Immature natural killer cell (primary cell): Measurements from ENCODE around the gene MBD4. TPM values are rescaled to one million over a fixed set of nuclear protein-coding genes. Genes with fewer than 3 reads are reported as not detected.
A peak's percentile ranks its signal among the peaks of the same experiment; 100 is the strongest.
"Not testable (repeated sequence)": the region's sequence is repeated elsewhere in the genome, so short reads cannot be mapped to it uniquely, and the experiment has no call there.

Experiments
- DNase-seq, 3 donors: peaks; one replicate each; pipeline ENCODE4 v3.0.0; 2022; ENCODE audit warnings: mixed read lengths in 1 of 3
- H3K27ac Mint-ChIP-seq, 6 donors: one replicate each; pipeline ENCODE4 v1.8.0; 2020; ENCODE audit warnings: mixed read lengths in 6 of 6, mild to moderate bottlenecking in 5 of 6, inconsistent platforms in 4 of 6, moderate library complexity in 3 of 6
- H3K27me3 Mint-ChIP-seq, 3 donors: one replicate each; pipeline ENCODE4 v1.8.0; 2020 to 2021; ENCODE audit warnings: low read depth in 3 of 3, mild to moderate bottlenecking in 3 of 3, mixed read lengths in 3 of 3, moderate library complexity in 3 of 3, inconsistent platforms in 1 of 3
- H3K36me3 Mint-ChIP-seq, 3 donors: one replicate each; pipeline ENCODE4 v1.8.0; 2020; ENCODE audit warnings: mixed read lengths in 3 of 3, inconsistent platforms in 2 of 3, mild to moderate bottlenecking in 2 of 3
- H3K4me1 Mint-ChIP-seq, 2 donors: one replicate each; pipeline ENCODE4 v1.8.0; 2020; ENCODE audit warnings: inconsistent platforms in 2 of 2, mild to moderate bottlenecking in 2 of 2, mixed read lengths in 2 of 2, moderate library complexity in 1 of 2
- H3K4me3 Mint-ChIP-seq, 5 donors: one replicate each; pipeline ENCODE4 v1.8.0; 2020; ENCODE audit warnings: mild to moderate bottlenecking in 5 of 5, mixed read lengths in 5 of 5, inconsistent platforms in 3 of 5, moderate library complexity in 3 of 5
- H3K9me3 Mint-ChIP-seq, 6 donors: one replicate each; pipeline ENCODE4 v1.8.0; 2020; ENCODE audit warnings: mild to moderate bottlenecking in 6 of 6, mixed read lengths in 6 of 6, inconsistent platforms in 4 of 6, moderate library complexity in 3 of 6
- polyA plus RNA-seq, 3 donors: library from polyadenylated mRNA; unstranded; fragments of 300-500 nt; fragmentation: Illumina TruSeq; gene quantifications; one replicate each; pipeline ENCODE4 v1.2.3, GENCODE V29; 2021

MBD4 gene
- polyA plus RNA-seq = 10 to 100 TPM; 26.5 to 36.0 (median 29.2) TPM

- H3K4me1 Mint-ChIP-seq = peaks cover 47 to 75% of the 10 kb centered on the region in 2 donors
- peak; percentile 99 for DNase-seq
- H3K27me3 Mint-ChIP-seq = peaks cover 6 to 10% (median 6%) of the 10 kb centered on the region in 3 donors
- peak within 1 kb of the TSS; percentile 92 to 98 (median 96) for H3K4me3 Mint-ChIP-seq
- no peaks in the 10 kb centered on the region for H3K9me3 Mint-ChIP-seq
- peak within 1 kb of the TSS; percentile 91 to 99 (median 98) for H3K27ac Mint-ChIP-seq
- peaks cover 6 to 25% (median 16%) of the 10 kb centered on the region in 3 donors for H3K36me3 Mint-ChIP-seq
These were observed at the start of gene MBD4, which contains the start of gene IFT122 for GRCh38 chr3:129439817-129440617. MBD4 (minus strand) TSS chr3:129439948; CDS start chr3:129439833, 115 bp downstream. IFT122 (plus strand) TSS chr3:129440224; CDS start chr3:129440331, 107 bp downstream.

DNA sequence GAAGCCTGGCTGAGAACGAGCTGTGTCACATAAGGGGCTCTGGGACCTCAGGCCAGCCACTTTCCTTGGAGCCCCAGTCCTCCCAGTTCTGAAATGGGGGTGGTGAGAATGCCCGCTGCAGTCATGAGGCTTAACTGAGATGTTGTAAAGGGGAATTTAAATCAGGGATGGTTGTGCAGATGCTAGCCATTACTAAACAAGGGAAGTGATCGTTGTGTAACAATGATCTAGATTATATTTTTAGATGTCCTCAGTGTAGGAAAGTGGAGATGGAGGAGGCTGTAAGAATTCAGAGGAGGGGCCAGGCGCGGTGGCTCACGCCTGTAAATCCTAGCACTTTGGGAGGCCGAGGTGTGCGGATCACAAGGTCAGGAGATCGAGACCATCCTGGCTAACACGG is 49.5 kb upstream of the MBD4 start:
- H3K4me3 Mint-ChIP-seq, H3K27me3 Mint-ChIP-seq, H3K9me3 Mint-ChIP-seq, H3K4me1 Mint-ChIP-seq, DNase-seq, H3K27ac Mint-ChIP-seq: not testable (repeated sequence)
- peaks cover 4 to 39% (median 20%) of the 10 kb centered on the region in 3 donors for H3K36me3 Mint-ChIP-seq

DNA sequence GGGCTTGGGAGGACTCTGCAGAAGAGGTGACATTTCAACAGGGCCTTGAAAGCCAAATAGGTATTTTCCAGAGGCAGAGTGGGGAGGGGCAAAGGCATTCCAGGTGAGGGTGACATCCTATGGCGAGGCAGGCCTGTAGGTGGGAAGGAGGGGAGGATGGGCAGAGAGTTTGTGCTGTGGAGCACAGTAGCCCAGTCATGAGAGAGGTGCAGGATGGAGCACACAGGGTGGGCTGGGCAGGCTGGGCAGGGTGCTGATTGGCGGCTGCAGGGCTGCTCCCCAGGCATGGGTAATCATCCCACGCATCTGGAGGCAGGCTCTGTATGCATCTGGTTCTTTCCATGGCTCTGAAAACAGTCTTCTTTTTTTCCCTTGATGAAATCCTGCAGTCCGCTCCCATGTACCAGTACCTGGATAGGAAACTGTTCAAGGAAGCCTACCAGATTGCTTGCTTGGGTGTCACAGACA is 48.2 kb upstream of the MBD4 start:
- not testable (repeated sequence) for H3K4me1 Mint-ChIP-seq, H3K4me3 Mint-ChIP-seq, DNase-seq, H3K27ac Mint-ChIP-seq, H3K9me3 Mint-ChIP-seq, H3K27me3 Mint-ChIP-seq
- H3K36me3 Mint-ChIP-seq = peaks cover 6 to 32% (median 20%) of the 10 kb centered on the region in 3 donors

DNA sequence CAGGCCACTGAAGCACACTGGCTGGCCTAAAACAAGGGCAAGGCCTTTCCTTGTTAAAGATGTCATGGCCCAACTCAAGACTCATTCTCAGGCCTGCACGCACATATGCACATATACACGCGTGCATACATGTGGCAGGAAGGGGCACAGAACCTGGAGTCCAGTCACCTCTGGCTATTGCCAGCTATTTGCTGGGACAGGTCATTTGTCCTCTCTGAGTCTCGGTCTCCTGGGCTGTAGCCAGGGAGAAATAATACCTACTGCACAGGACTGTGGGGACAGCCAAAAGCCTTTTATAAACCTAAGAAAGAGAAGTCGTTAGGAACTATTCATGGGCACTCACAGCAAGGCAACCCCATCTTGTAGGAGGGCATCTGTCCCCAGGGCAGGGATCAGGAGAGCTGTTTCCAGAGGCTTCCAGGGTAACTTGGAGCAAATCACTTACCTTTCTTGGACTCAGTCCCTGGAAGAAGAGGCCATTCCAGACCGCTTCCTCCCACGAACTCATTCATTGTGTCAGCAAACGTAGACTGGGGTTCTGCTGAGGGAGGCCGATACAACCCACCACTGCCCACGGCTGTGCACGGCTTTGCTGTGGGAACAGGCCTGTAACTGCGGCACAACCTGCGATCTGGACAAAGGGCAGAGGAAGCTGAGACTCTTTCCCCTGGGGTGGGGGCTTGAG is 47.6 kb upstream of the MBD4 start:
- Mint-ChIP-seq H3K27ac (no peak overlapping the region), H3K4me1 (peaks cover 4 to 6% of the 10 kb centered on the region in 2 donors), H3K36me3 (peaks cover 8 to 33% (median 20%) of the 10 kb centered on the region in 3 donors), H3K9me3 (no peaks in the 10 kb centered on the region), H3K27me3 (peaks cover 0 to 3% (median 2%) of the 10 kb centered on the region in 3 donors), H3K4me3 (no peak overlapping the region)
- DNase-seq = no peak

DNA sequence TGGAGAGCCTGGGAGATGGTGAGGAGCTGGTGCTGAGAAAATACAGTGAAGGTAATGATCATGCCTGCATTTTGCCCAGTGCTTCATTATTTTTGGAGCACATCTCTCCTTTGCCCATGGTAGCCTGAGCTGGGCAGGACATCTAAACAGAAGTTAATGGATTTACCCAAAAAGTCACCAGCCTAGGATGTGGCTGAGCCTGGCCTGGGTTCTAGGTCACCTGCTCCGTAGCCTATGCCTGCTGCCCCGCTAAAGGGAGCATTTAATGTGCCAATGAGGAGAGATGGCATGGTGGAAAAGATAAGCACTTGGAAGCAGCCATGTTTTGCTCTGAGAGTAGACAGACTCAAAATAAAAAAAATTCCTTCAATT is 46.9 kb upstream of the MBD4 start:
- no peak overlapping the region for H3K4me3 Mint-ChIP-seq
- H3K9me3 Mint-ChIP-seq = no peaks in the 10 kb centered on the region
- H3K27ac Mint-ChIP-seq = no peak overlapping the region
- peaks cover 6 to 32% (median 25%) of the 10 kb centered on the region in 3 donors for H3K36me3 Mint-ChIP-seq
- H3K27me3 Mint-ChIP-seq = peaks cover 0 to 3% (median 2%) of the 10 kb centered on the region in 3 donors
- peaks cover 4 to 6% of the 10 kb centered on the region in 2 donors for H3K4me1 Mint-ChIP-seq
- DNase-seq = no peak

DNA sequence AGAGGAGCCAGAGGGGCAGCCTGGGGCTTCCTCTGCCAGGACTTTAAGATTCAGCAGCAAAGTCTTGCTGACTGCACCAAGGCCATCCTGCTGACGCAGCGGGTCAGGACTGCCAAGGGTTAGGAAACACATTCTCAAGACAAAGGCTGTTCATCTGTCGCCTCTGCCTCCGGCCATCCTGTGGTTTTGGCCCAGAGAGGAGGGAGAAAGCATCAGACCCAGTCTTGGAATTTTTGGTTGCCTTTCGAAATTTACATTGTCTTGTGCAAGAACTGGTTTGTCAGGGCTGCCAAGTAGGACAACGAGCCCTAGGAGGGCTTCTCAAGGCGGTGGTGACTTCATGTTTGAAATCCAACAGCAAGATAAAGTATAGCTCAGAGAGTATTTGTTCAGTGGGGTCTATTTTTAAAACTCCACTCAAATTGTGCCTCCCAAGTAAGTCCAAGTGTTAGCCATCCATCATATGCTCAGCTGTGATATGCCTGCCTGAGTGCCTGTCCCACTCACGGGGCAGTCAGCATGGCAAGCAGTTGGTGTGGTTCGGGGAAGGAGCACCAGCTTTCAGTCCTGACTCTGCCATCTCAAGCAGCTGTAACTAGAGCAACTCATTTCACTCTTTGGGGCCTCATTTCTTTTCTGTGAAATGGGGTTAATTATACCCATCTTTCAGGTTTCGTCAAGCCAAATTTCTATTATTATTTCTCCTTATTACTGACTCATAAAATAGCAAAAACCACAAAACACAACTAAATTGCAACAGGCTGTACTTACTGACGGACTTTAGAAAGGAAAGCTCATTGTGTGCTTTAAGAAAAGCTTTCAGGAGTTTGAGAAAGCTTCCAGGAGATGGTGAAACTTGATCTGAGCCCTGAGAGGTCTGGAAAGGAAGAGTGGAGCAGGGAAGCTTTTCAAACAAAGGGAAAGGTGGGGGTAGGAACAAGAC is 46.2 kb upstream of the MBD4 start:
- no peak for DNase-seq
- peaks cover 6 to 31% (median 25%) of the 10 kb centered on the region in 3 donors for H3K36me3 Mint-ChIP-seq
- no peak overlapping the region for H3K4me3 Mint-ChIP-seq
- no peaks in the 10 kb centered on the region for H3K9me3 Mint-ChIP-seq
- no peak overlapping the region for H3K27ac Mint-ChIP-seq
- H3K27me3 Mint-ChIP-seq = peaks cover 0 to 2% (median 0%) of the 10 kb centered on the region in 3 donors
- peaks cover 4 to 6% of the 10 kb centered on the region in 2 donors for H3K4me1 Mint-ChIP-seq

- not testable (repeated sequence) for H3K4me1 Mint-ChIP-seq, H3K27ac Mint-ChIP-seq, H3K27me3 Mint-ChIP-seq, H3K9me3 Mint-ChIP-seq, DNase-seq, H3K4me3 Mint-ChIP-seq
- H3K36me3 Mint-ChIP-seq = peaks cover 9 to 34% (median 30%) of the 10 kb centered on the region in 3 donors
These were observed 45.4 kb upstream of the MBD4 start for GRCh38 chr3:129485146-129485545.

DNA sequence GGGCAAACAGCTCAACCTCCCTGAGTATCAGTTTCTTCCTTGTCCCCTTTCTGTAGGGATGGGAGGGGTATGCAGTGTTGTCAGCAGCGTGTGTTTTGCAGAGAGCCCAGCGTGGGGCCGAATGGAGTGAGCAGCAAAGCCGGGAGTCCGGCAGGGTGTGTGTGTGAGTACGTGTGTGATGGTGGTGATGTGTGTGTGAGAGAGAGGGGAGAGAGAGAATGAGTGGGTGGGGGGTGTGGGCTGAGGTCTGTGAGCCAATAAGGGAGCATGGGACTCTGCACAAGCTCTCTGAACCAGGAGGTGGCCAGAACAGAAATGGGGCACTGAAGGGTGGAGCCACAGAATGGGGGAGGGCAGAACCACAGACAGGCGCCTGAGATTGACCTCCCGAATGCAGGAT is 44.1 kb upstream of the MBD4 start:
- H3K9me3 Mint-ChIP-seq = no peaks in the 10 kb centered on the region
- no peak for DNase-seq
- no peak overlapping the region for H3K27ac Mint-ChIP-seq
- H3K27me3 Mint-ChIP-seq = no peaks in the 10 kb centered on the region
- H3K36me3 Mint-ChIP-seq = peaks cover 18 to 39% (median 28%) of the 10 kb centered on the region in 3 donors
- H3K4me3 Mint-ChIP-seq = no peak overlapping the region
- H3K4me1 Mint-ChIP-seq = no peaks in the 10 kb centered on the region

DNA sequence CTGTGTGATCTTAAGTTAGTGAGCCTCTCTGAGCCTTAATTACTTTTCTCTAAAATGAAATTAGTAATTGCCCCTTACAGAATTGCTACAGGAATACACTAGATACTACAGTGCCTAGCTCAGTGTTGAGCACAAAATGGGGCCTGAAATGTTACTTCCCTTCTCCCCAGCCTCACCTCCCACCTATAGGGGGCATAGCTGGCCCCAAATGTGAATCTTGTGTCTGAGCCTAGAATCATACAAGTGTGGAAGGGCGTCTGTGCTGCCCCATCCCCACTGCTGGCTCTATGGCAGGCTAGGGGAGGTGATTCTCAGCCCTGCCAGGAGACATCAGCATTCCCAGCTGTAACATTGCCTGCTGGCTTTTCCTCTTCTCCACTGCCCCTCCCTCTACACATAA is 43.0 kb upstream of the MBD4 start:
- Mint-ChIP-seq H3K4me1 (no peaks in the 10 kb centered on the region), H3K4me3 (no peak overlapping the region), H3K27me3 (no peaks in the 10 kb centered on the region), H3K27ac (no peak overlapping the region), H3K9me3 (no peaks in the 10 kb centered on the region), H3K36me3 (peaks cover 18 to 43% (median 28%) of the 10 kb centered on the region in 3 donors)
- DNase-seq = no peak

DNA sequence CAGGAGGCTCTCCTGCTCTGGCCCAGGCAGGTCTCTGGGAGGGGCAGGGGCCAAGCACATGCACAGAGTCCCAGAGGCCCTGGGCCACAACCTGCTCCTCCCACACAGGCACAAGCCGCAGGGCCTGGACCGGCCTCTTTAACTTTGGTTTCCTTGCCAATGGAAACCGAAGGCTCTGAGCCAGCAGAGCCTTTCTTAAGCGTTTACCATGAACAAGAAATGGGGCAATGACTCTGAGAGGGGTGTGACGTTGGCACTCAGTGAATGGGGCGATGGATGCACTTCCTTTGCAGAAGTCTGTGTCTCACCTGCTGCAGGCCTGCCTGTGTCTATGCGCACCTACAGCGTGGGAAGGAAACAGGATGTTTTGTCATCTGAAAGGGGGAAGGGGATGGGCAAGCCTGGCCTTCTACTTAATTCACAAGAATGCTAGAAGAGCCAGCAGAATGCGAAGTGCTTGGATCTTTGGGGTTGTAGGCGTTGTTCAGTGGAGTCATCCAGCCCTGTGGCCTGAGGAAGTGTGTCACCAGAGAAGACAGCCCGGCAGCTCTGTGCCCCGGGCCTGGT is 42.1 kb upstream of the MBD4 start:
- no peaks in the 10 kb centered on the region for H3K4me1 Mint-ChIP-seq
- H3K4me3 Mint-ChIP-seq = no peak overlapping the region
- DNase-seq = no peak
- no peaks in the 10 kb centered on the region for H3K27me3 Mint-ChIP-seq
- no peak overlapping the region for H3K27ac Mint-ChIP-seq
- peaks cover 19 to 51% (median 28%) of the 10 kb centered on the region in 3 donors for H3K36me3 Mint-ChIP-seq
- H3K9me3 Mint-ChIP-seq = no peaks in the 10 kb centered on the region

- H3K27ac Mint-ChIP-seq, H3K27me3 Mint-ChIP-seq, DNase-seq, H3K4me3 Mint-ChIP-seq, H3K9me3 Mint-ChIP-seq, H3K4me1 Mint-ChIP-seq: not testable (repeated sequence)
- H3K36me3 Mint-ChIP-seq = peaks cover 24 to 54% (median 31%) of the 10 kb centered on the region in 3 donors
These were observed 41.5 kb upstream of the MBD4 start for GRCh38 chr3:129481225-129481765.

DNA sequence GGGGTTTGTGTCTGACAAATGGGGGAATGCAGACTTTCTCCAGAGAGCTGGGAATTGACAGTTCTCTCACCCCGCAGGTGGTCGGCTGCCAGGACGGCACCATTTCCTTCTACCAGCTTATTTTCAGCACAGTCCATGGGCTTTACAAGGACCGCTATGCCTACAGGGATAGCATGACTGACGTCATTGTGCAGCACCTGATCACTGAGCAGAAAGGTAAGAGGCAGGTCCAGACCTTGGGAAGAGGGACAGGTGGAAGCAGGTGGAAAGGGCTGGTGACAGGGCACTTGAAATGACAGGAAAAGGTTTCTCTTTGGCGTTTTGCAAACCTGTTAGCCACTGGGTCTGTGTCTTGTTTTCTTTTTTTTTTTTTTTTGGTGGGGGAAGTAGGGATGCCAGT is 36.8 kb upstream of the MBD4 start:
- H3K4me3 Mint-ChIP-seq = no peak overlapping the region
- peaks cover 15 to 43% (median 25%) of the 10 kb centered on the region in 3 donors for H3K36me3 Mint-ChIP-seq
- H3K9me3 Mint-ChIP-seq = no peaks in the 10 kb centered on the region
- no peak for DNase-seq
- no peaks in the 10 kb centered on the region for H3K27me3 Mint-ChIP-seq
- H3K27ac Mint-ChIP-seq = no peak overlapping the region
- H3K4me1 Mint-ChIP-seq = no peaks in the 10 kb centered on the region

GRCh38 chr3:129475863-129476262 is 36.1 kb upstream of the MBD4 start:
- H3K36me3 Mint-ChIP-seq = peaks cover 19 to 48% (median 25%) of the 10 kb centered on the region in 3 donors
- H3K27me3 Mint-ChIP-seq = no peaks in the 10 kb centered on the region
- H3K4me1 Mint-ChIP-seq = no peaks in the 10 kb centered on the region
- H3K4me3 Mint-ChIP-seq = no peak overlapping the region
- H3K9me3 Mint-ChIP-seq = no peaks in the 10 kb centered on the region
- DNase-seq = no peak
- H3K27ac Mint-ChIP-seq = no peak overlapping the region
